ENCODE measurements around the gene ARL8A. TPM values are rescaled to one million over a fixed set of nuclear protein-coding genes. Genes with fewer than 3 reads are reported as not detected.

The ARL8A gene
- total RNA-seq, 3 donors from 2014 or later: 36.3 to 69.6 (median 41.2) TPM

DNA sequence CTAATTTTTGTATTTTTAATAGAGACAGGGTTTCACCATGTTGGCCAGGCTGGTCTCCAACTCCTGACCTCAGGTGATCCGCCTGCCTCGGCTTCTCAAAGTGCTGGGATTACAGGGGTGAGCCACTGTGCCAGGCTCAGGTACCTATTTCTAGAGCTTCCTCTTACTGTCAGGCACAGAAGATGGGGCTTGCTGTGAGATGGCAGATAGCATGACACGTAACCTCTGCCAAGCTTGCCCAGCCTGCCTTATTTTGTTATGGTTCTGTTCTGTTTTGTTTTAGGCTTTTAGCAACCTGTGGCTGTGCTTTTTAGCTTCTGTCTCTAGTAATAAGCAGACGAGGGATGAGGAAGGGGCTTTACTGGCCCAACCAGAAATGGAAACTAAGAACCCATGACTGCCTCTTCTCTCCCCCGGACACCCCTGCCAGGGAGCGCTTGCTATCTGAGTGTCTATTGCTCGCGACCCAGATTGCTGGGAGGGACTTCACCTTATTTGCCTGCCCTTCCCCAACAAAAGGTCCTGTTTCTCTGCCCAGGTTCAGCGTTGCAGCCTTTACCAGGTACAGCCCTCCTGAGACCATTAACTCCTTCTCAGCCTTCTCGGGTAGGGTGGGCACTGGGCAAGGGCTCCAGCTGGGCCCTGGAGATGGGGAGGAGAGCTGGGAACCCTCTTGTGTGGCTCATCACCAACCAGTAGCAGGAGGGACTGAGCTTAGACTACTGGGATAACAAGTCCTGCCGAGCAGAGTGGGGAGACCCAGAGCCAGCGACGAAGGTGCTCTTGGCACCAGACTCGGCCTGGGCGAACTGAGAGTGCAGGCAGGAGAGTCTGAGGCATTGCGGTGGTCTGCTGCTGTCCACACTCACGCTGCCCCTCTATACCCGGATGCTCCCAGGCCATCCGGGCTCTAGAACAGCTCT lies 35.6 kb upstream of the ARL8A start:
- no peak overlapping the region for H3K4me3 ChIP-seq
- H3K9me3 ChIP-seq: no peaks in the 10 kb centered on the region
- TF ChIP-seq, protein P1, sequence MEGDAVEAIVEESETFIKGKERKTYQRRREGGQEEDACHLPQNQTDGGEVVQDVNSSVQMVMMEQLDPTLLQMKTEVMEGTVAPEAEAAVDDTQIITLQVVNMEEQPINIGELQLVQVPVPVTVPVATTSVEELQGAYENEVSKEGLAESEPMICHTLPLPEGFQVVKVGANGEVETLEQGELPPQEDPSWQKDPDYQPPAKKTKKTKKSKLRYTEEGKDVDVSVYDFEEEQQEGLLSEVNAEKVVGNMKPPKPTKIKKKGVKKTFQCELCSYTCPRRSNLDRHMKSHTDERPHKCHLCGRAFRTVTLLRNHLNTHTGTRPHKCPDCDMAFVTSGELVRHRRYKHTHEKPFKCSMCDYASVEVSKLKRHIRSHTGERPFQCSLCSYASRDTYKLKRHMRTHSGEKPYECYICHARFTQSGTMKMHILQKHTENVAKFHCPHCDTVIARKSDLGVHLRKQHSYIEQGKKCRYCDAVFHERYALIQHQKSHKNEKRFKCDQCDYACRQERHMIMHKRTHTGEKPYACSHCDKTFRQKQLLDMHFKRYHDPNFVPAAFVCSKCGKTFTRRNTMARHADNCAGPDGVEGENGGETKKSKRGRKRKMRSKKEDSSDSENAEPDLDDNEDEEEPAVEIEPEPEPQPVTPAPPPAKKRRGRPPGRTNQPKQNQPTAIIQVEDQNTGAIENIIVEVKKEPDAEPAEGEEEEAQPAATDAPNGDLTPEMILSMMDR (IDR thresholded peaks at IDR 0.05): no peak
- no peak for ATAC-seq
- no peaks in the 10 kb centered on the region for H3K4me1 ChIP-seq (ENCODE audit: low read depth)
- no peaks in the 10 kb centered on the region for H3K36me3 ChIP-seq (ENCODE audit: low read depth)
- intact Hi-C loops (cut with DNase I, micrococcal nuclease): loop anchor here in 1 of 2 donors (10.0 kb wide), 2 partner anchors 135 to 535 kb away; partner anchors contain the start of gene SYT2
- DNase-seq: no peak

DNA sequence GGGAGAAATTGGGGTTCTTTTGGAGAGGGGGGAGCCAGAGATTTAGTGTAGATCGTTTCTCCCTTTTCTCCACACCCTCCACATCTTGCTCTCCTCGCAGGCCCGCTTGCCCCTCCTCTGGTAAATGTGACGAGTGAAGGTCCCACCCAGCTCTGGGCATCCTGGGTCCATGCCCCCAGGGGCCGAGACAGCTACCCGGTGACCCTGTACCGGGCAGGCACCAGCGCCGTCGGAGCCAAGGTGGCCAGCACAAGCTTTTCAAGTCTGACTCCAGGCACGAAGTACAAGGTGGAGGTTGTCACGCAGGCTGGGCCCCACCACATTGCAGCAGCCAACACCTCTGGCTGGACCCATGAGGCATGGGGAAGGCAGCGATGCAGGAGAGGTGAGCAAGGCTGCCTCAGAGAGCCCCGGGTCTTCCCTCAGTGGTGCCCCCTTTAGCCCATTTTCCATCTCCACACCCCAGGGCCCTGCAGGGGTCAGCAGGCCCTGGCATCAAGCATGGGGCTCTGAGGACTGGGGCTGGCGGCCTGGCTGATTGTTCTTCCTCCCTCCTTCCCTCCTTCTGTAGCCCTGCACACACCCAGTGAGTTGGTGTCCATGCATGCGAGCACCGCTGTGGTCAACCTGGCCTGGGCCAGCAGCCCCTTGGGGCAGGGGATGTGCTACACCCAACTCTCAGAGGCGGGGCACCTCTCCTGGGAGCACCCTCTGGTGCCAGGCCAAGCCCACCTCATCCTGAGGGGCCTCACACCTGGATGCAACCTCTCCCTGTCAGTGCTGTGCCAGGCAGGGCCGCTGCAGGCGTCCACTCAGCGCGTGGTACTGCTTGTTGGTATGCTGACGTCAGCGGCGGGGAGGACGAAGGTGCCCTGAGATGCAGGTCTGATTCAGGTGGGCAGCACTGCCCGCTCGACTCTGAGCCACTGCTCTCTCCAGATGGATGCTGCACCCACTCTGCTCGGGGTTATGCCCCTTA lies 32.7 kb upstream of the ARL8A start:
- Histone ChIP-seq H3K36me3 (ENCODE audit: low read depth) (no peaks in the 10 kb centered on the region), H3K4me3 (no peak overlapping the region), H3K4me1 (ENCODE audit: low read depth) (no peaks in the 10 kb centered on the region), H3K9me3 (no peaks in the 10 kb centered on the region)
- DNase-seq (no peak), ATAC-seq (no peak)
- TF ChIP-seq, protein P1 (IDR thresholded peaks at IDR 0.05): no peak
- intact Hi-C loops (cut with DNase I, micrococcal nuclease): no loop called here

DNA sequence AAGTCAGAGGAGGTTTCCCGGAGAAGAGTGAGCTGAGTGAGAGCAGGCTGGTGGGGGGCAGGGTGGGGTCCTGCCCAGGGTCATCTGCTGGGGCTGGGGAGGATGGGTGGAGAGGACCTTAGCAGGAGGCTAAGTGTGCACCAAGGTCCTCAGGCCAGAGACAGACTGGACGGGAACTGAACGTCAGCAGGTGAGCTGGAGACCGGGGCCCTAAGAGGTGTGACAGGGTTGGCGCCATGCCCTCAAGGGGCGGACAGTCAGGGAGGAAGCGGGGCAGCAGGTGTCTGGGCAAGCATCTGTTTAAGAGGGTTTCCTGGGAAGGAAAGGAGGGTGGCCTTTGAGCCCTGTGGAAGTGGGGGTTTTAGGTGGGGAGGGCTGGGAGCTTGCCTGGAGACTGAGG lies 29.5 kb upstream of the ARL8A start:
- Histone ChIP-seq H3K4me3 (no peak overlapping the region), H3K9me3 (no peaks in the 10 kb centered on the region), H3K4me1 (ENCODE audit: low read depth) (no peaks in the 10 kb centered on the region), H3K36me3 (ENCODE audit: low read depth) (no peaks in the 10 kb centered on the region)
- TF ChIP-seq, protein P1 (IDR thresholded peaks at IDR 0.05): no peak
- intact Hi-C loops (cut with DNase I, micrococcal nuclease): no loop called here
- DNase-seq: no peak
- ATAC-seq: no peak

DNA sequence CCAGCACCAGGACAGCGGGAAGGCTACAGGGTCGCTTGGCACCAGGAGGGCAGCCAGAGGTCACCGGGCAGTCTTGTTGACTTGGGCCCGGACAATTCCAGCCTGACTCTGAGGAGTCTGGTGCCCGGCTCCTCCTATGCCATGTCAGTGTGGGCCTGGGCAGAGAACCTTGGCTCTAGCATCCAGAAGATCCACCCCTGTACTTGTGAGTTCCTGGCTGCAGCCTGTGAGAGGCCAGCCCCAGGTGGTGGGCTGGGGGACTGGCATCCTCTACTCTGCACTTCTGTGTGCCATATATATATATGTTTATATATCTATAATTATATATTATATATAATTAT lies 27.4 kb upstream of the ARL8A start:
- no peaks in the 10 kb centered on the region for H3K4me1 ChIP-seq (ENCODE audit: low read depth)
- intact Hi-C loops (cut with DNase I, micrococcal nuclease): no loop called here

More for the DNA sequence above, 27.4 kb upstream of the ARL8A start:
- DNase-seq (no peak), ATAC-seq (no peak)
- Histone ChIP-seq H3K4me3 (no peak overlapping the region), H3K36me3 (ENCODE audit: low read depth) (no peaks in the 10 kb centered on the region), H3K9me3 (no peaks in the 10 kb centered on the region)
- TF ChIP-seq, protein P1 (IDR thresholded peaks at IDR 0.05): no peak
